ENCODE measurements around the gene C1QTNF1. TPM values are rescaled to one million over a fixed set of nuclear protein-coding genes. Genes with fewer than 3 reads are reported as not detected.

The C1QTNF1 gene
- total RNA-seq, 4 donors from 2014 or later = 15.7 to 38.1 (median 23.5) TPM

GRCh38 chr17:79085154-79085920 is 61.4 kb downstream of the C1QTNF1 start:
- WGBS = 87% methylated on average over 10 of the region's 30 CpGs
- Histone ChIP-seq H3K4me1 (peaks cover 9% of the 10 kb centered on the region), H3K9me3 (no peaks in the 10 kb centered on the region), H3K27me3 (no peaks in the 10 kb centered on the region), H3K4me3 (no peak overlapping the region), H3K27ac (no peak overlapping the region), H3K36me3 (peaks cover 67% of the 10 kb centered on the region)
- DNase-seq (ENCODE audit: low spot score in 2 of 2) = no peak
- TF ChIP-seq POLR2A (IDR thresholded peaks at IDR 0.05) = no peak
- TF ChIP-seq CTCF (IDR thresholded peaks at IDR 0.05) = no peak
- no peak for TF ChIP-seq POLR2AphosphoS5 (IDR thresholded peaks at IDR 0.05)
- TF ChIP-seq EP300 (IDR thresholded peaks at IDR 0.05) = no peak

GRCh38 chr17:79085921-79086551 is 62.1 kb downstream of the C1QTNF1 start:
- H3K27ac ChIP-seq = no peak overlapping the region
- WGBS = 100% methylated on average over 1 of the region's 28 CpGs
- no peaks in the 10 kb centered on the region for H3K9me3 ChIP-seq
- H3K36me3 ChIP-seq = peaks cover 60% of the 10 kb centered on the region
- no peak overlapping the region for H3K4me3 ChIP-seq
- TF ChIP-seq EP300 (IDR thresholded peaks at IDR 0.05) (no peak), POLR2A (IDR thresholded peaks at IDR 0.05) (no peak), CTCF (IDR thresholded peaks at IDR 0.05) (no peak), POLR2AphosphoS5 (IDR thresholded peaks at IDR 0.05) (no peak)
- DNase-seq (ENCODE audit: low spot score in 2 of 2) = no peak
- H3K4me1 ChIP-seq = peaks cover 14% of the 10 kb centered on the region
- H3K27me3 ChIP-seq = peaks cover 3% of the 10 kb centered on the region

GRCh38 chr17:79086609-79087427 is 62.8 kb downstream of the C1QTNF1 start:
- H3K27me3 ChIP-seq = peaks cover 11% of the 10 kb centered on the region
- WGBS = 58% methylated on average over 14 of the region's 33 CpGs
- no peaks in the 10 kb centered on the region for H3K9me3 ChIP-seq
- H3K27ac ChIP-seq = no peak overlapping the region
- peaks cover 52% of the 10 kb centered on the region for H3K36me3 ChIP-seq
- no peak overlapping the region for H3K4me3 ChIP-seq
- TF ChIP-seq POLR2A (IDR thresholded peaks at IDR 0.05) = no peak
- no peak for TF ChIP-seq EP300 (IDR thresholded peaks at IDR 0.05)
- no peak for TF ChIP-seq CTCF (IDR thresholded peaks at IDR 0.05)
- no peak for TF ChIP-seq POLR2AphosphoS5 (IDR thresholded peaks at IDR 0.05)
- peaks cover 14% of the 10 kb centered on the region for H3K4me1 ChIP-seq
- DNase-seq (ENCODE audit: low spot score in 2 of 2) = no peak

- Histone ChIP-seq H3K4me3 (no peak overlapping the region), H3K27me3 (peaks cover 18% of the 10 kb centered on the region), H3K4me1 (peaks cover 14% of the 10 kb centered on the region), H3K9me3 (no peaks in the 10 kb centered on the region), H3K36me3 (peaks cover 46% of the 10 kb centered on the region), H3K27ac (no peak overlapping the region)
- DNase-seq (ENCODE audit: low spot score in 2 of 2) = peak in 1 of 2 donors; percentile 81
- peak; percentile 65 to 92 for TF ChIP-seq CTCF (IDR thresholded peaks at IDR 0.05)
- no peak for TF ChIP-seq POLR2A (IDR thresholded peaks at IDR 0.05)
- 78% methylated on average over 4 of the region's 12 CpGs for WGBS
Observed at GRCh38 chr17:79087428-79088143, 63.6 kb downstream of the C1QTNF1 start.

Measured in suprapubic skin (tissue), 4 donors.